ENCODE measurements around the gene POMT1.
"Not testable (repeated sequence)": the region's sequence is repeated elsewhere in the genome, so short reads cannot be mapped to it uniquely, and the experiment has no call there.

The POMT1 gene

DNA sequence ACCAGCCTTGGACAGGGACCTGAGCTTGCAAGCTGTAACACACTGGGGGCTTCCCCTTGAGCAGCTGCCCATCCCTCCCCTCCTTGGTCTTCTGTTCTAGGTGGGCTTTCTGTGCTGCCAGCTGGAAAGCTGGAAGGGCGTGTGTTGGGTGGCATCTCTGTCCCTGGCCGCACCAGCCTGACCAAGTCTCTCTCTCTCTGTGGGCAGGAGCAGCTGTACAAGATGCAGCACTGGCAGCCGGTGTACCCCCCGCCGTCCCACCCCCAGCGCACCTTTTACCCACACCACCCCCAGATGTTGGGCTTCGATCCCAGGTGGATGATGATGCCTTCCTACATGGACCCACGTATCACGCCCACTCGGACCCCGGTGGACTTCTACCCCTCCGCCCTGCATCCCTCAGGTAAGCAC lies 32.1 kb upstream of the POMT1 start:
- Histone ChIP-seq H3K36me3 (peaks cover 96% of the 10 kb centered on the region), H3K9me3 (no peaks in the 10 kb centered on the region)
- no peak for TF ChIP-seq CTCF (IDR thresholded peaks at IDR 0.05; ENCODE audit: low read depth, low read length)

GRCh38 chr9:131472085-131472484 lies 30.6 kb upstream of the POMT1 start:
- H3K4me3 ChIP-seq (ENCODE audit: low read depth, low read length); H3K27me3 ChIP-seq; H3K4me1 ChIP-seq; DNase-seq; H3K9me3 ChIP-seq: not testable (repeated sequence)
- peaks cover 98% of the 10 kb centered on the region for H3K36me3 ChIP-seq

More for the DNA sequence above, 32.1 kb upstream of the POMT1 start:
- no peak for DNase-seq
- no peak overlapping the region for H3K4me3 ChIP-seq (ENCODE audit: low read depth, low read length)
- no peaks in the 10 kb centered on the region for H3K27me3 ChIP-seq
- no peaks in the 10 kb centered on the region for H3K4me1 ChIP-seq

DNA sequence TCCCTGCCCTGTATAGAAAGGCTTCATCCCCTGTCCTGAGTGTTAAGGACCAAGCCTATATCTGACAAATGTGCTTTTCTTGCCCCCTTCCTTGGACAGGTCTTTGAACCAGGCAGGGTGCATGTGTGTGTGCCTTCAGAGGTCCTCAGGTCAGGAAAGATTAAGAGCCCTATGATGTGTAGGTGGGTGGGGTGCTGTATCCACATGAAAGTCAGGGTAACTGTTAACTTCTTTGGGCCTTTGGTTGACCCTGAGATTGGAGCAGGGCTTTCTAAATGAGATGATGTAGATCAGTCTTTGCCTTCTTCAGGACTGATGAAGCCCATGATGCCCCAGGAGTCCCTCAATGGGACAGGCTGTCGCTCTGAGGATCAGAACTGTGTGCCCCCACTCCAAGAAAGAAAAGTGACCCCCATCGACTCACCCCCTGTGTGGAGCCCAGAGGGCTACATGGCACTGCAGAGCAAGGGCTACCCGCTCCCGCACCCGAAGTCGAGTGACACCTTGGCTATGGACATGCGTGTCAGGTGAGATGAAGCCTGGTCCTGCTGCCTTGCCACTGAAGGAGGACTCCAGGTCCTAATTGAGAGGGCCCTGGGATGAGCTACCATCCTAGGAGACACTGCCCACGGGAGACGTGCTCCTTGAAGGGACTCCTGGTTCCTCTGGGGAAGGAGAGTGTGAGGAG lies 29.4 kb upstream of the POMT1 start:
- DNase-seq, result no peak
- Histone ChIP-seq H3K4me3 (ENCODE audit: low read depth, low read length) (no peak overlapping the region), H3K36me3 (peaks cover 98% of the 10 kb centered on the region), H3K9me3 (no peaks in the 10 kb centered on the region), H3K27me3 (no peaks in the 10 kb centered on the region), H3K4me1 (no peaks in the 10 kb centered on the region)
- TF ChIP-seq CTCF (IDR thresholded peaks at IDR 0.05; ENCODE audit: low read depth, low read length), result no peak

GRCh38 chr9:131473891-131474290 lies 28.8 kb upstream of the POMT1 start:
- no peaks in the 10 kb centered on the region for H3K9me3 ChIP-seq
- no peaks in the 10 kb centered on the region for H3K4me1 ChIP-seq
- no peak for TF ChIP-seq CTCF (IDR thresholded peaks at IDR 0.05; ENCODE audit: low read depth, low read length)
- DNase-seq, result no peak
- peaks cover 97% of the 10 kb centered on the region for H3K36me3 ChIP-seq
- H3K4me3 ChIP-seq (ENCODE audit: low read depth, low read length), result no peak overlapping the region
- H3K27me3 ChIP-seq, result no peaks in the 10 kb centered on the region

- no peaks in the 10 kb centered on the region for H3K4me1 ChIP-seq
- H3K27me3 ChIP-seq, result no peaks in the 10 kb centered on the region
- no peaks in the 10 kb centered on the region for H3K9me3 ChIP-seq
- no peak overlapping the region for H3K4me3 ChIP-seq (ENCODE audit: low read depth, low read length)
- DNase-seq, result no peak
- peaks cover 97% of the 10 kb centered on the region for H3K36me3 ChIP-seq
- no peak for TF ChIP-seq CTCF (IDR thresholded peaks at IDR 0.05; ENCODE audit: low read depth, low read length)
Measured at GRCh38 chr9:131474711-131475110, 28.0 kb upstream of the POMT1 start.

DNA sequence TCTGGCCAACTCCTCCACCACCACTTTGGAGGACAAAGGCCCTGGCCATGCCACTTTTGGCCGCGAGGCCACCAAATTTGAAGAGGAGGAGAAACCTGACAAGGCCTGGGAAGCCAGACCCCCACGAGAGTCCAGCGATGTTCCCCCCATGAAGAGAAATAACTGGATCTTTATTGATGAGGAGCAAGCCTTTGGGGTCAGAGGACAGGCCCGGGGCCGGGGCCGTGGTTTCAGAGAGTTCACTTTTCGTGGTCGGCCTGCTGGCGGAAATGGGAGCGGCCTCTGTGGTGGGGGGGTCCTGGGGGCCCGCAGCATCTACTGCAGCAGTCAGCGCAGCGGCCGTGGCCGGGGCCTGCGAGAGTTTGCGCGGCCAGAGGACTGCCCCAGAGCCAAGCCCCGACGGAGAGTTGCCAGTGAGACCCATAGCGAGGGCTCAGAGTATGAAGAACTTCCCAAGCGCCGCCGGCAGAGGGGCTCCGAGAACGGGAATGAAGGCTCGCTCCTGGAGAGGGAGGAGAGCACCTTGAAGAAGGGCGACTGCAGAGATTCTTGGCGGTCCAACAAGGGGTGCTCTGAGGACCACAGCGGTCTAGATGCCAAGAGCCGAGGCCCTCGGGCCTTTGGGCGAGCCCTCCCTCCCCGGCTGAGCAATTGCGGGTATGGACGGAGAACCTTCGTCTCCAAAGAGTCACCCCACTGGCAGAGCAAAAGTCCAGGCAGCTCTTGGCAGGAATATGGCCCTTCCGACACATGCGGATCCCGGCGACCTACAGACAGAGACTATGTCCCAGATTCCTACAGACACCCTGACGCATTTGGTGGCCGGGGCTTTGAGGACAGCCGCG lies 27.4 kb upstream of the POMT1 start:
- TF ChIP-seq CTCF (IDR thresholded peaks at IDR 0.05; ENCODE audit: low read depth, low read length), result no peak
- H3K4me1 ChIP-seq, result no peaks in the 10 kb centered on the region
- DNase-seq, result no peak
- no peaks in the 10 kb centered on the region for H3K27me3 ChIP-seq
- H3K4me3 ChIP-seq (ENCODE audit: low read depth, low read length), result no peak overlapping the region
- peaks cover 97% of the 10 kb centered on the region for H3K36me3 ChIP-seq
- H3K9me3 ChIP-seq, result no peaks in the 10 kb centered on the region
